GM18867 (cell line): ENCODE results near the gene HIGD2A.
"Not testable (repeated sequence)": the region's sequence is repeated elsewhere in the genome, so short reads cannot be mapped to it uniquely, and the experiment has no call there.

Source experiments
- ATAC-seq: cut with Tn5 transposase; IDR thresholded peaks from one replicate; pipeline ENCODE4 v1.9.1; 2021; ENCODE audit warnings: mild to moderate bottlenecking, moderate library complexity; ENCODE audit not compliant: unreplicated experiment

Gene HIGD2A

DNA sequence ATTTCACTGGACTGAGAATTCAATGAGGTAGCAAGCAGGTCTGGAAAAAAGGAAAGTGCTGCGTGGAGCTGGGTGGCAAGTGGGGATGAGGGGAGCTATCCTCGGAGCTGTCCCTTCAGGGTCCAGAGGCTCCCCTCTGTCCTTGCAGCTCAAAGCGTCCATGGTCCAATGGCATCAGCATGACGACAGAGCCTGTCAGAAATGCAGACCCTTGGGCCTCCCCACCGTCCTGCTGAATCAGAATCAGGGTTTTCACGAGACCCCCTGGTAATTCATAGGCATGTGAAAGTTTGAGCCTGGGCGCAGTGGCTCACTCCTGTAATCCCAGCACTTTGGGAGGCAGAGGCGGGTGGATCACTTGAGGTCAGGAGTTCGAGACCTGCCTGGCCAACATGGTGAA is 5.5 kb downstream of the HIGD2A start:
- no peak for ATAC-seq

DNA sequence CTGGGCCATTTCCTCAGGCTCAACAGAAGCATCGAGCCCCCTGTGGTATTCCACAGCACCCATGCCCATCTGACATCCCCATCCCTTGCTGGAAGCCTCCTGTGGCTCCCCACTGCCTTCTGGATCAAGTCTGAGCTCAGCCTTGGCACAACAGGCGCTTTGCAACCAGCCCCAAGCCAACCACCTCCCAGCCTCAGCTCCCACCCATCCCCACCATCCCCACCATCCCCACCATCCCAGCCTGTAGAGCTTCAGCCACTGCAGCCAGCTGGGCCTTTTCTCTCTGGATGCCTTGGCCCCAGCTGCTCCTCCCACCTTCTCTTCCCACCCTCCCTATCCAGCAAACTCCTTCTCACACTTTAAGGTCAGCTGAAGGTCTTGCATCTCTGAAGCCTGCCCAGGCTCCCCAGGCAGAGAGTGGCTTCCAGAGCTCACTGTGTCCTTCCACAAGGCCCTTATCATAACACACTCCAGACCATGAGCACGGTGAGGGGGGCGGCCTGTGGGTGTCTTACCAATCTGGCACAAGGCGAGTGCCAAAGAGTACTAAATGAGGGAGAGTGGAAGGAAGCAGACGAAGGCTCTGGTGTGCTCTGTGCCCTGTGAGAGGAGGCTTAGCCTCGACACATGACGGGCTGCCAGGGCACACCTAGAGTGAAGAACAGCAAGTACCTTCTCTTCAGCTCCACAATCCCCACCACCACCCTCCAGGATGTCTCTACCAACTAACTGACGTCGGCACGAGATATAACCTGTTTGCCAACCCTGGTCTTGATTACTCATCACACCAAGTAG is 6.5 kb downstream of the HIGD2A start:
- ATAC-seq: no peak

DNA sequence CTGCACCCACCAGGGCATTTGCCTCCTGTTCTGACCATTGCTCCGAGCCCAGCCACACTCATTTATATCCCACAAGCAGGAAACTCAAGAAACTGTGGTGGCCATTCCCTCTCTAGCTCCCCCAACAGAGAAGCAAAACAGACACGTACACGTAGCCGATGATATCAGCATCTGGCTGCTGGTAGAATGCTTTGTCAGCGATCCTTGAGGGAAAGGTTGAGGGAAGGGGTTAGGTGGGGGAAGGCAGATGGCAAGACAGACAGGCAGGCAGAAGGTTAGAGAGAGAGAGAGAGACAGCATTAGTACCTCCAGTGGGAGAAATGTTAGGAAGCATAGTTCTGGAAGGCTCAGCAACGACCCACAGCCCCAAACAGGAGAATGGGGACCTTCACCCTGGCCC is 7.8 kb downstream of the HIGD2A start:
- no peak for ATAC-seq

DNA sequence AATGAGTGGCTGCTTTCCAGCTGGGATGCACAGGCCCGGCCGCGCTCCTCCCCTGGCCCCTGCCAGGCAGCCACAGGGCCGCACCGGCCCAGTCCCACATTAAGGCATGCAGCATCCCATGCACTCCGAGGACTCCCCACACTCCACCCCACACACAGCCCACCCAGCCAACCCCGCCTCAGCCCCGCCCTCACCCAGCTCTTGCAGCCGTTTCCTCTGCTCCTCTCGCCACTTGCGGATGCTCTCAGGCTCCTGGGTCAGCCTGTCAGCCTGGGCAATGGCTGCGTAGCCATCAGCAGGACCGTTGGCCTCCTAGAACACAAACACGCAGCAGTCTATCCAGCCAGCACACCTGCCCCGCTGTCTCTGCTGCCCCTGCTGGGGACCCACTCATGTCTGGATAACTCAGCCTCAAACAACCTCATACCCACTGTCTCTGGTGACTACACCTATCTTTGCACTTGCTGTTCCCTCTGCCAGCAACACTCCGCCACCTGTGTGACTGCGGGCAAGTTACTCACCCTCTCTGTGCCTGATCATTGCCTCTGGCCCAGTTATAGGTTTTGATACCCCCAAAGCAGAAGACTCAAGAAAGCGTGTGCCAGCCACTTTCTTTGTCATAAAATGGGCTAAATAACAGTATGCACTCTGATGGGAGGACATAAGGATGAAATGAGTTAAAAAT is 9.3 kb downstream of the HIGD2A start:
- ATAC-seq: no peak

DNA sequence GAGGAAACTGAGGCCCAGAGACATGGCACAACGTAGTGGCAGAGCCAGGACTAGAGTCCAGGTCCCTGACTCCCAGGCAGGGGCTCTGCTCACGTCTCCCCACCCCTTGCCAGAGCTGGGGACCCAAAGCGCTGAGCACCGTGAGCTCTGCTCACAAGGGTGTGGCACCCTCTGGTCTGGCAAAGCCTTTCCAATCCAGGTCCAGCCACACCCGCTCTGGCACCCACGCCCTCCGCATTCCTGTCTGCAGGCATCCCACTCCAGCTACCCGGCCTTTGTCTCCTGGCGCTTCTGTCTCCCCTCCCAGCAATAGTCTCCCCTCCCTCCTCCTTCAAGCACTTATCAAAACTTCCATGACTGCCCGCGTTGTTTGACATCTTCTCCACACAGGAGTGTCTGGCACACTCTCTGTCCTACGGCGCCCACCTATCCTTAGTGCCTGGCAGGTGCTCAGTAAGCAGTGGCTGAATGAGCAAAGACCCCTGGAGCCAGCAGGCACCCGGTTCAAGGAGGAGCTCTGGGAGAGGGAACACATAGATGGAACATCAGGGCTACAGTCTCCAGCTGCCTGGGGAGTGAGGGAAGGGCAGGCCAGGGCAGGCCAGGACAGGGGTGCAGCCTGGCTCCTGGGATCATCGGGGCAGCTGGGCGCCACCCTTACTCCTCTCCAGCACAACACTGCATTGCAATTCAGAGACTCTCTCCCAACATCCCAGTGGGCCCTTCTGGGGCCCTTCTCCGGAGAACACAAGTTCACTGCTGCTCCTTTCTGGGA is 12.0 kb downstream of the HIGD2A start:
- ATAC-seq: no peak

DNA sequence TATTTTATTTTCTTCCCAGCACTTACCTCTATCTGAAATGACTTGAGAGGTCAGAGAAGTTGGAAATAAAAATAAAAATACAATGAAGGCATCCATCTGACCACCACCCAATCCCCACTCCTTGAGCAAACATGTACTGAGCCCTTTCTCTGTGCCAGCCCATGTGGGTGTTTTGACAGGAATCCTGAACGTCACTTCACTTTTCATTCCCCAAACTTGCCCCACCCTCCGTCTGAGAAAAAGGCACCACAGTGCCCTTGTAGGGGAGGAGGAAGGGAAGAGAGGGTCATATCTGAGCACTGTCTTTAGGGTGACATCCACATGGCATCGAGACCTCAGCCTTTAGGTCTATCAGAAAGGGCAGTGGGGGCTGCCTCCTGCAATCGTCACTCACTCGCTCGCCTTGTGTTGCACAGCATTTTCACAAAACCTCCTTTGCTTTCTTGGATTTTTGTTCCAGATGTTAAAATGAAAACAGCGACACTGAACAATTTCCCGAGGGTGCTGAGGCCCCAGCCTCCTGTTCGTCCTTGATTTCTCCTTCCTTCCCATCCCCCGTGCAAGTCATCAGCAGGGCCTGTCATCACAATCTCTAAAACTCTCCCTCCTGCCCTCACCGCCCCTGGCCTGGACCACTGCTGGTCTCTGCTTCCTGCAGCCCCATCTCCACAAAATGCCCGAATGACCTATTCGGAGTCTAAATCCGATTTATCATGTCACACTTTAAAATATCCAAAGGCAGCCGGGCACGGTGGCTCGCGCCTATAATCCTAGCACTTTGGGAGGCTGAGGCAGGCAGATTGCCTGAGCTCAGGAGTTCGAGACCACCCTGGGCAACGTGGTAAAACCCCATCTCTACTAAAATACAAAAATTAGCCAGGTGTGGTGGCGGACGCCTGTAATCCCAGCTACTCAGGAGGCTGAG is 13.0 kb downstream of the HIGD2A start:
- no peak for ATAC-seq

DNA sequence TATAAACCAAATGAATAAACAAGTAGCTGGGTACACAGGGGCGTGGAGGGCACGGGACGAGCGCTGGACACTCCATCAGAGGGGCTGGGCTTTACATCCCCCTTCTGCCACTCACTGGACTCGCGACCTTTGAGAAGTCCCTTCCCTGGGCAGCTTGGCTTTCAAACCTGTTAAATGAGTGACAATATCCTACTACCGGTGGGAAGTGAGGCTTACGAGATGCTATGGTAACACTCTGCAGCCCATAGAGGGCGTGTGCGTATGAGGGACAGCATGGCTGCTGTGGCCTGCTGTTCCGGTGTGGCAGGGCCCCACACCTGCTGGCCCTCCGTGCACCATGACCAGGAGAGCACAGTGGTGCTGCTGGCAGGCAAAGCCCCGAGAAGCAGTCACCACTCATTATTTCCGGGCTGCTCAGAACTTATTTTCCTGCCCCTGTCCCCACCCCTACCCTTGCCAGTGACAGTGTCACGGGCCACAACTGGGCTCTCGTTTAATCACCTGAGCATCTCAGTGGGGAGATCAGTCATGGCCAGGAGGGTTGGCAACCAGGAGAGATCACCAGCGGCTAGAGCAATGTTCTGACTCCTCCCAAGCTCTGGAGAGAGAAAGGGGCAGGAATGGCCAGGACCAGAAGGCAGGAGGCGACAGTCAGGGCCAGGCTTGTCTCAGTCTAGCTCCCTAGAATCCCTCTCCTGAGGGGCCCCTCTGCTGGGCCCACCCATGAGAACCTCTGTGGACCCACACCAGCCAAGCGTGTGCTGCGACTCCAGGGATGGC is 17.3 kb downstream of the HIGD2A start:
- no peak for ATAC-seq

DNA sequence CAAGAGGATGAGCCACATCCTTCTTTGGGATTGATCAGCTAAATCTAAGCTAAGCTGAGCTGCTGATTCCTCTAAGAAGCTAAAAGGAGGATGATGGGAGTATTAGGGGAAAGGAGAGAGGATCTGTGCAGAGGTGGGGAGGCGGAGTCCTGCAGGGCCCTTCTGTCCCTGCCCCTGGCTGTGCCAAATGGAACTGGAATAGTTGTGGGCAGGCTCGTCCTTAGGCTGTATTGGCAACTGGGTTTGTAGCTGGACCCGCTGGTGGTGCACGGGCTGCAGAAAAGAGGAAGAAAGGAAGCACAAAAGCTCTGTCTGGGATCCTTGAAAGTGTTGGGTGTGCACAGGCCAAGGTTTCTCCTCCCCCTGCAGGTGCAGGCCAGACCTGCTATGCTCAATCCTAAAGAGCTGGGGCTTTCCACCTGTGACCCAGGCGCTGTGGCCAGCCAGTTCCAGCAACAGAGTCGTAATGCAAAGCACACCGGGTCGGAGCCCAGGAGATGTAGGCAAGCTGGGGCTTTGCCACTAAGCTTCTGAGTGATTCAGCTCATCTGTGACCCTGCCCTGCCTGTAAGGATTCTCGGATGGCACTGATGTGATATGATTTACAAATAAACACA is 18.0 kb downstream of the HIGD2A start:
- ATAC-seq: no peak

DNA sequence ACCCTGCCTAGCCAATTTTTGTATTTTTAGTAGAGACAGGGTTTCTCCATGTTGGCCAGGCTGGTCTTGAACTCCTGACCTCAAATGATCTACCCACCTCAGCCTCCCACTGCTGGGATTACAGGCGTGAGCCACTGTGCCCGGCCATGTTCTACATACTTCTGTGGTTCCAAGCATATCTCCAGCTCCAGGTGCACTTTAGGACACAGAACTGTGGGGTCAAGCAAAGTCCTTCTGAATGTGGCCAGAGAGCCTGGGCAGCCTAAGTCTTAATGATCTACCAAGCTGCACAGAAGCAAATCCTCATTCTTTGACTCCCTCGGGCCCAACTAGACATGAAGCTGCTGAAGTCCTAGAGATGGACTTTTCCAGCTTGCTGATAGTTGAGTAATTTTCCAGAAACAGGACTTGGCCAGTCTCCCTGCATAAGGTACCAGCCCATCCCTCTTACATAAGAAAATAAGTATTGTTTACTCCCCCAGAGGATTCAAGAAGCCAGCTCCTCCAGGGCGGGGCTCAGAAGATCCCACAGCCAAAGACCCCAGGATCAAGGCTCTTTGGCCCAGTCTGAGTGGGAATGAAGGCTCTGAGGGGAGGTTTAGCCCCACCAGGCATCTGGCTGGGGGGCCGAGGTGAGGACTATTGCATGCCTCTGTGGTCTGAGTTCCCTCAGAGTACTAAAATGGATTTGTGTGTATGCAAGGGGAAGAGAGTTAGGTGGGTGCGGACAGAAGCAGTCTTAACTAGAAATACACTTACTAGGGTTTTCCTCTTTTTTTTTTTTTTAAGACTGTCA is 19.1 kb downstream of the HIGD2A start:
- no peak for ATAC-seq

DNA sequence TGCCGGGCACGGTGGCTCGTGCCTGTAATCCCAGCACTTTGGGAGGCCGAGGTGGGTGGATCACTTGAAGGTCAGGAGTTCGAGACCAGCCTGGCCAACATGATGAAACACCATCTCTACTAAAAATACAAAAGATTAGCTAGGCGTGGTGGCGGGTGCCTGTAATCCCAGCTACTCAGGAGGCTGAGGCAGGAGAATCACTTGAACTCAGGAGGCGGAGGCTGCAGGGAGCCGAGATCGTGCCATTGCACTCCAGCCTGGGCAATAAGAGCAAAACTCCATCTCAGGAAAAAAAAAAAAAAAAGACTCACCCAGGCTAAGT is 19.7 kb downstream of the HIGD2A start:
- not testable (repeated sequence) for ATAC-seq

DNA sequence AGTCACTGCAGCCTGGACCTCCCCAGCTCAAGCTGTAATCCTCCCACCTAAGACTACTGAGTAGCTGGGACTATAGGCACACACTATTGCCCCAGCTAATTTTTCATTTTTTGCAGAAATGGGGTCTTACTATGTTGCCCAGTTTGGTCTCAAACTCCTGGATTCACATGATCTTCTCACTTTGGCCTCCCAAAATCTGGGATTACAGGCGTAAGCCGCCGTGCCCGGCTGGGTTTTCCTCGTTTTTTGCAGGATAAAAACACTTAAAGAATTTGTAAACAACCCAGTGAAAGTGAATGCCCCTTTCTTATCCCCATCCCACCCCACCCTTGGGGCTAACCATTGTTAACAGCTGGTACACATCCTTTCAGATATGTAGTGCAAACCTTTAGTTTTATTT is 20.0 kb downstream of the HIGD2A start:
- ATAC-seq: no peak

DNA sequence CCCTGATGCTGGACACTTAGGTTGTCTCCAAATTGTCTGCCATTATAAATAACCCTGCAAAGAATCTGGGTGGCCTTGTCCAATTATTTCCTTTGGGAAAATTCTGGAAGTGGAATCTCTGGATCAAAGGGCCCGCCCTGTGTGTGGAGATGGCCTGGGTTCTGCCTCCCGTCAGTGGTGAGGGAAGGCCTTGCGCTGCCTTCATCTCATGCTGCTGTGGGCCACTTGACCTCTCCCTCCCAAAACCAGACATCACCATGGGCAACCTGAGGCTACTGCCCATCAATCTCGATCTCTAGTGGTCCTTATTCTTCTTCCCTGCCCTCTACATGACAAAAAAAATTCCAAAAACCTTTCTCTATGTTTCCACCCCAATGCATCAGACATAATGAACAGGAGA is 21.2 kb downstream of the HIGD2A start:
- no peak for ATAC-seq

DNA sequence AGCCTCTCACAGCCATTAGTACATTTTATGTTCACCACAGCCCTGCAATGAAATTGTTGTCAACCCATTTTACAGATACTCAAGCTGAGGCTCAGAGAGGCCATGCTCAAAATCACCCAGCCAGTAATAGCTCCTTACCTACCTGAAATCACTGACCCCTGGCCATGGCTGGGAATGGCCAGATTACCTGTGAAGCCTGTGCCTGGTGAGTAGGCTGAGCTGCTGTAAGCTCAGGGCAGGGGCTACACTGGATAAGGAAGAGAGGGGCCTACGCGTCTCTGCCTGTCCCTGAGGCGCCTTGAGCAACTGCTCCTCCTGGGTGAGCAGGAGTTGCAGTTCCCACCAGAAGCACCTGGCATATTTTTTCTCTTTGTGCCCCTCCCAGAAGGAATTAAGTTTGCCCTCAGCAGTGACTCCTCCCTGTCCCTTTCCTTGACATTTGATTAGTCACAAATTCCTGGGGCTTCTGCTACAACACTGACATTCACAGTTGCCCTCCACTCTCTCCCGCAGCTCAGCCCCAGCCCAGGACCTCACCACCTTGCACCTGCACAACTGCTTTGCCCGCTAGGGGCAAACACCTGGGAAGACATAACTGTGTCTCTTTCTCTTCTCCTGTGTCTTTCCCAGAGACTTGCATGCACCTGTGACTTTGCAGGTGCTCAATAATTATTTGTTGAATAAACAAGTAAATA is 22.1 kb downstream of the HIGD2A start:
- no peak for ATAC-seq

DNA sequence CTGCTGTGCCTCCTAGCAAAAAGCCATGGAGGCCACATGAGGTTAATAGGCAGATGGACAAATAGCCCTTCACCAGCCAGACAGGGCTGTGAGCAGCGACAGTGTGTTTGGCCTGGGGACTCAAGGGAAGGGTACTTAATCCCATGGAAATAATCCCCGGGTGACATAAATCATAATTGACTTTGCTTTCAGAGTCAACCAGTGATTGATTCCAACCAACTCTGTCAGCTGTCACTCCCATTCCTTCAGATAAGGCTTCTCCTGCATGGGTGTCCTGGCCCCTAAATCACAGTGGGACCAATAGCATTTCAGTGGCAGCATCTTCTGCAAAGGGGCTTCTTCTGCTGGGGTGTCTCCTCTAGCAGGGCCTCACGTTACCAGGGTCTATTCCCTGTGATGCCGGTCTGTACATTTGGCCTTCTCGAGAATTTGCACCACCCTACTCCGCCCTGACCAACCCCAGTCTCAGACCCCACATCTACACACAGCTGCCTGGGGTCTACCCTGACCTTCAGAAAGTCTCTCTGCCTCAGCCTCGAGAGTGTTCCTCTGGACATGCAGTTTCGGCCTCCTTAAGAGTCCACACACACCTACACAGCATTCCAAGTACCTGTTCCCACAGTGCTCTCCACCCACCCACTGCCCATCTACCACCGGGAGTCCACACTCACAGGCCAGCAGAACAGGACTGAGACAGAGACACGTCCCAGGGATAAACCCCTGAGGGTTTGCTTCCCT is 24.1 kb downstream of the HIGD2A start:
- ATAC-seq: no peak

DNA sequence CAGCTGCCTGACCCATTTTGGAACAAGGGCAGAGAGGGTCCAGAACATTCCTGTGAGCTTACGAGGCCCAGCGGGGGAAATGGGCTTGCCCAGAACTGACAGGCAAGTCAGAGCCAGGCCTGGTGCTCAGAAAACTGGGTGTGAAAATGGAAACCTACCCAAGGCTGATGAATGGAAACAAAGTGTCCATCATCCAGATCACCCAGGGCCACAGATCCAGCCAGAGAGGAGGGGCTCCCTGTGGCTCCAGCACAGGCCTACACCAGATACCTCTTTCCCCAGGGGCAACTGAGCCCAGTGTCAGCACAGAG is 24.7 kb downstream of the HIGD2A start:
- no peak for ATAC-seq

DNA sequence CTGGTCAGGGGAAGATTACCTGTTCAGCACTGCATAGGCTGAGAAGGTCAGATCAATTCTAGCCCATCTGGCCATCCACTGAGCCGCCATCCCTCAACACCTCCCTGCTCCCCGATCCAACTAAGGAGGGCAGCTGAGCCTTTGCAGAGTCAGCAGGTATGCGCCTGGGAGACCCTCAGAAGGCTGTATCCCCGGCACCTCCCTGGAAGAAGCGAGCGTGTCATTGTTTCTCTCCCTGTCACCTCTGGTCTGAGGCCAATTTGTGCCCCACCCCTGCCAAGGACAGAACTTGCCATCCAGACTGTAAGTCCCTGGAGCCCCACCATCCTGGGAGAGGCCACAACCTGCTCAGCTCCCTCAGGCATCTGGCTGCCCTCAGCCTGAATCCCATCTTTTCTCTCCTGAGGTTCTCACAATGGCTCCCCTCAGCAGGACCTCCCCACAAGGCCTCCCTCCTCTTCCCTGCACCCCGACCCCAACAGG is 25.2 kb downstream of the HIGD2A start:
- no peak for ATAC-seq

DNA sequence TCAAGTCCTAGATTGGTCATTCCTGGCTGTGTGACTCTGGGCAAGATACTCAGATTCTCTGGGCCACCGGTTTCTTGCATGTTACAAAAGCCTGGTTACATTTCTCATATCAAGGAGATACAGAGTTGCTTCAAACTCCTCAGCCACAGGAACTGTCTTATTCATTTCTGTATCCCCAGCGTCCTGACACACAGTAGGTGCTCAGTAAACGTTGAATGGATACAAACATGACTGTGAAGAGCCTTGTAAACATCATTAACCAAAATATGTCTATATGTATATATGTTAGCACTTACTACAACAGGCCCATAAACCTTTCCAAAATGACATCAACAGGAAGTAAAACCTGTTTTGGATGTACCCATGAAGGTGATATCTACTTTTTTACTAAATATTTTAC is 26.2 kb downstream of the HIGD2A start:
- no peak for ATAC-seq
